Chondrocyte (in vitro differentiated cells): ENCODE measurements around the gene DST. TPM values are rescaled to one million over a fixed set of nuclear protein-coding genes. Genes with fewer than 3 reads are reported as not detected.

Experiments used
- DNase-seq: peaks from one replicate; pipeline ENCODE4 v3.0.0; 2021; ENCODE audit warnings: mixed read lengths, low spot score
- H3K27ac Mint-ChIP-seq: one replicate; pipeline ENCODE4 v1.8.0; 2021; ENCODE audit warnings: mild to moderate bottlenecking, moderate library complexity, mixed read lengths; ENCODE audit not compliant: unreplicated experiment
- H3K27me3 Mint-ChIP-seq: 2 replicates; pipeline ENCODE4 v1.8.0; 2021; ENCODE audit warnings: low read depth, mixed read lengths
- H3K36me3 Mint-ChIP-seq: 2 replicates; pipeline ENCODE4 v1.8.0; 2021; ENCODE audit warnings: low read depth, mixed read lengths
- H3K4me1 Mint-ChIP-seq: 2 replicates; pipeline ENCODE4 v1.8.0; 2021; ENCODE audit warnings: low read depth, mild to moderate bottlenecking, mixed read lengths
- H3K4me3 Mint-ChIP-seq: one replicate; pipeline ENCODE4 v1.8.0; 2021; ENCODE audit warnings: mild to moderate bottlenecking, moderate library complexity, mixed read lengths; ENCODE audit not compliant: unreplicated experiment
- H3K9me3 Mint-ChIP-seq: 2 replicates; pipeline ENCODE4 v1.8.0; 2021; ENCODE audit warnings: low read depth, mixed read lengths
- CTCF ChIP-seq: fragments of 200-600 bp; sonication (generic); IDR thresholded peaks from 2 replicates; pipeline ENCODE4 v1.5.0; 2021; ENCODE audit warnings: antibody characterized with exemption, mild to moderate bottlenecking, moderate library complexity
- total RNA-seq: library from RNA; stranded (reverse); gene quantifications from 3 replicates; pipeline ENCODE4 v1.2.1, GENCODE V29; 2021

The DST gene
- total RNA-seq, 1 donor from 2014 or later: 168 TPM

GRCh38 chr6:56420296-56420695 is 222.4 kb downstream of the DST start:
- no peak for DNase-seq
- Mint-ChIP-seq H3K4me3 (no peak overlapping the region), H3K9me3 (peaks cover 9% of the 10 kb centered on the region), H3K4me1 (no peaks in the 10 kb centered on the region), H3K27me3 (peaks cover 3% of the 10 kb centered on the region), H3K36me3 (no peaks in the 10 kb centered on the region), H3K27ac (no peak overlapping the region)
- TF ChIP-seq CTCF: no peak

- Mint-ChIP-seq H3K27me3 (no peaks in the 10 kb centered on the region), H3K36me3 (no peaks in the 10 kb centered on the region), H3K27ac (no peak overlapping the region), H3K9me3 (peaks cover 9% of the 10 kb centered on the region), H3K4me3 (no peak overlapping the region), H3K4me1 (no peaks in the 10 kb centered on the region)
- DNase-seq: no peak
- TF ChIP-seq CTCF: no peak
Observed at GRCh38 chr6:56419191-56419590, 223.5 kb downstream of the DST start.

GRCh38 chr6:56417823-56418222 is 224.9 kb downstream of the DST start:
- Mint-ChIP-seq H3K4me1 (no peaks in the 10 kb centered on the region), H3K27me3 (no peaks in the 10 kb centered on the region), H3K27ac (no peak overlapping the region), H3K9me3 (peaks cover 9% of the 10 kb centered on the region), H3K36me3 (no peaks in the 10 kb centered on the region), H3K4me3 (no peak overlapping the region)
- no peak for TF ChIP-seq CTCF
- no peak for DNase-seq

GRCh38 chr6:56416247-56416646 is 226.4 kb downstream of the DST start:
- Mint-ChIP-seq H3K36me3 (no peaks in the 10 kb centered on the region), H3K27me3 (peaks cover 2% of the 10 kb centered on the region), H3K27ac (no peak overlapping the region), H3K4me1 (no peaks in the 10 kb centered on the region), H3K9me3 (peaks cover under 1% of the 10 kb centered on the region), H3K4me3 (no peak overlapping the region)
- DNase-seq: no peak
- no peak for TF ChIP-seq CTCF

- no peak for DNase-seq
- H3K27ac Mint-ChIP-seq: no peak overlapping the region
- no peaks in the 10 kb centered on the region for H3K36me3 Mint-ChIP-seq
- no peak for TF ChIP-seq CTCF
- H3K27me3 Mint-ChIP-seq: peaks cover 2% of the 10 kb centered on the region
- H3K4me3 Mint-ChIP-seq: no peak overlapping the region
- no peaks in the 10 kb centered on the region for H3K9me3 Mint-ChIP-seq
- H3K4me1 Mint-ChIP-seq: no peaks in the 10 kb centered on the region
Observed at GRCh38 chr6:56408976-56409375, 233.7 kb downstream of the DST start.
